Frontal cortex (tissue), 4 donors: ENCODE measurements around the gene MYLK2. TPM values are rescaled to one million over a fixed set of nuclear protein-coding genes. Genes with fewer than 3 reads are reported as not detected.
A peak's percentile ranks its signal among the peaks of the same experiment; 100 is the strongest.
"Not testable (repeated sequence)": the region's sequence is repeated elsewhere in the genome, so short reads cannot be mapped to it uniquely, and the experiment has no call there.

Experiments
- DNase-seq, 2 donors: peaks; one replicate each; pipeline ENCODE4 v3.0.0; 2012; ENCODE audit warnings: low spot score in 2 of 2
- FAIRE-seq: peaks from 2 replicates; lab custom pipeline; 2012; peaks lifted over from hg19 to GRCh38; lab: Jason Lieb, UNC
- total RNA-seq: library from RNA; depleted of rRNA; stranded (reverse); fragments of >200 nt; gene quantifications from one replicate; pipeline ENCODE4 v1.2.3, GENCODE V29; 2014
- donor health status: control.
- donor health status: control.
- donor health status: control.

The MYLK2 gene
- total RNA-seq, 1 donor from 2014 or later = 0.82 TPM

GRCh38 chr20:31814142-31814541 lies 5.0 kb upstream of the MYLK2 start:
- not testable (repeated sequence) for FAIRE-seq, DNase-seq

GRCh38 chr20:31815408-31816188 lies 3.6 kb upstream of the MYLK2 start:
- DNase-seq (peak in 1 of 2 donors; percentile 5), FAIRE-seq (no peak)

GRCh38 chr20:31816221-31816620 lies 2.9 kb upstream of the MYLK2 start:
- FAIRE-seq (no peak), DNase-seq (no peak)

GRCh38 chr20:31817461-31817860 lies 1.7 kb upstream of the MYLK2 start:
- FAIRE-seq (no peak), DNase-seq (peak in 1 of 2 donors; percentile 2)

GRCh38 chr20:31818376-31818908 lies 714 bp upstream of the MYLK2 start:
- DNase-seq (peak in 1 of 2 donors; percentile 5), FAIRE-seq (no peak)

- DNase-seq (no peak), FAIRE-seq (no peak)
Observed at GRCh38 chr20:31820228-31820627, 1.1 kb downstream of the MYLK2 start.

- FAIRE-seq = no peak
- no peak for DNase-seq
Observed at GRCh38 chr20:31821427-31821826, 2.3 kb downstream of the MYLK2 start.

- no peak for FAIRE-seq
Observed at GRCh38 chr20:31822421-31823330, 3.5 kb downstream of the MYLK2 start.

GRCh38 chr20:31823360-31824124 lies 4.4 kb downstream of the MYLK2 start:
- no peak for DNase-seq
- FAIRE-seq = no peak

More at GRCh38 chr20:31822421-31823330, 3.5 kb downstream of the MYLK2 start:
- DNase-seq = peak; percentile 84 to 91

GRCh38 chr20:31824125-31824485 lies 4.9 kb downstream of the MYLK2 start:
- FAIRE-seq (no peak), DNase-seq (no peak)

- DNase-seq (no peak), FAIRE-seq (no peak)
Observed at GRCh38 chr20:31824554-31825313, 5.6 kb downstream of the MYLK2 start.

GRCh38 chr20:31826074-31826473 lies 6.9 kb downstream of the MYLK2 start:
- DNase-seq = no peak
- no peak for FAIRE-seq

- FAIRE-seq (no peak), DNase-seq (no peak)
Observed at GRCh38 chr20:31827059-31827458, 7.9 kb downstream of the MYLK2 start.

- not testable (repeated sequence) for DNase-seq, FAIRE-seq
Observed at GRCh38 chr20:31828016-31828415, 8.9 kb downstream of the MYLK2 start.

- DNase-seq (no peak), FAIRE-seq (no peak)
Observed at GRCh38 chr20:31829731-31830130, 10.6 kb downstream of the MYLK2 start.

GRCh38 chr20:31830406-31830981 lies 11.3 kb downstream of the MYLK2 start:
- no peak for FAIRE-seq
- DNase-seq = no peak

GRCh38 chr20:31831211-31831610 lies 12.1 kb downstream of the MYLK2 start:
- DNase-seq (no peak), FAIRE-seq (no peak)

- DNase-seq (no peak), FAIRE-seq (no peak)
Observed at GRCh38 chr20:31831771-31832306, 12.7 kb downstream of the MYLK2 start.
